Measurements from ENCODE around the gene TRERF1.

Gene TRERF1

DNA sequence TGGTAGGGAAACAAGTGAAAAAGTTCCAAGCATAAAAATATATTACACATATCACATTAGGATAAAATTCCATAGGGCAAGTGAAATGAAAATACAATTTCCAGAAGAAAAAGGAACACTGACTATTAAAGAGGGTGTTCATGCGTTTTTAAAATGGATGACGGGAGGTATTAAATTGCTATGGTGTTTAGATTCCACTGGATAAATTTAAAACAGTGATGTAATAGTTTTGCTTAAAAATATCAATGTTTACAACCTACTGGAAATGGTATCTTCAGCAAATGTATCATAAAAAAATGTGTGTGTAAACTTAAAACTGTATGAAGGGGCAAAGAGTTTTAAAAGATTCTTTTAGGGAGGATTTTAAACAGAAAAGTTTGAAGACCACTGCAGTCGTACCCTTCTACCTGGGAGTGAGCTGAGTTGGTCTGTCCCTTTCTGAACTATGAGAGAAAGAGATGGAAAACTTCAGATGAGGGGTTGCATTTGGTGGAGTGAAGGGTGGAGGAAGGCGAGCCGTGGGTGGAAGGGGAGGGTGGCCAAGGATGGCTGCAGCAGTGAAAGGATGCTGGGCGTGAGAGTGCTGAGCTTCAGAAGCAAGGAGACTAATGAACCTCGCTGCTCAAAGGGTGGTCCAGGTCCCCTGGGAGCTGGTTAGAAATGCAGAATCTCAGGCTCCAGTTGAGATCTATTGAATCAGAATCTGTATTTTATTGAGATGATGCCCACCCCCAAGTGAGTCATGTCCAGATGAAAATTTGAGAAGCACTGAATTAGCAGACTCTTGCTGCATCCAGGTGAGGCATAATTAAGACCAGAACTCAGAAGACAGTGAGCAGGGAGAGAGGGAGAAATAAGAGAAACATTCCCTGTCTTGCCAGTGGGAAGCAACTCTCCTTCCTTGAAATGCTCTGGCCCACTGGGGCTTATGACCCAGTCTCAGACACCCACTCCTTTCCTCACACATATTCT is 179.6 kb downstream of the TRERF1 start:
- intact Hi-C loops (cut with micrococcal nuclease) = no loop called here
- peaks cover 77% of the 10 kb centered on the region for H3K36me3 Mint-ChIP-seq (ENCODE audit: low read depth)
- H3K4me1 Mint-ChIP-seq (ENCODE audit: low read depth) = peaks cover 17% of the 10 kb centered on the region
- no peaks in the 10 kb centered on the region for H3K9me3 Mint-ChIP-seq
- H3K27me3 Mint-ChIP-seq = no peaks in the 10 kb centered on the region
- no peak overlapping the region for H3K4me3 Mint-ChIP-seq
- H3K27ac Mint-ChIP-seq = peak overlapping the region; percentile 5

GRCh38 chr6:42269974-42270510 is 181.7 kb downstream of the TRERF1 start:
- H3K4me1 Mint-ChIP-seq (ENCODE audit: low read depth) = peaks cover 7% of the 10 kb centered on the region
- H3K27ac Mint-ChIP-seq = no peak overlapping the region
- H3K9me3 Mint-ChIP-seq = no peaks in the 10 kb centered on the region
- no peaks in the 10 kb centered on the region for H3K27me3 Mint-ChIP-seq
- H3K4me3 Mint-ChIP-seq = no peak overlapping the region
- H3K36me3 Mint-ChIP-seq (ENCODE audit: low read depth) = peaks cover 74% of the 10 kb centered on the region
- intact Hi-C loops (cut with micrococcal nuclease) = no loop called here

GRCh38 chr6:42269553-42269952 is 182.2 kb downstream of the TRERF1 start:
- Mint-ChIP-seq H3K4me3 (no peak overlapping the region), H3K9me3 (no peaks in the 10 kb centered on the region), H3K4me1 (ENCODE audit: low read depth) (peaks cover 7% of the 10 kb centered on the region), H3K27me3 (no peaks in the 10 kb centered on the region), H3K27ac (no peak overlapping the region), H3K36me3 (ENCODE audit: low read depth) (peaks cover 76% of the 10 kb centered on the region)
- intact Hi-C loops (cut with micrococcal nuclease) = no loop called here

- Mint-ChIP-seq H3K27ac (no peak overlapping the region), H3K4me3 (no peak overlapping the region), H3K9me3 (no peaks in the 10 kb centered on the region), H3K4me1 (ENCODE audit: low read depth) (peaks cover 7% of the 10 kb centered on the region), H3K27me3 (no peaks in the 10 kb centered on the region), H3K36me3 (ENCODE audit: low read depth) (peaks cover 80% of the 10 kb centered on the region)
- intact Hi-C loops (cut with micrococcal nuclease) = no loop called here
These were observed 182.9 kb downstream of the TRERF1 start for GRCh38 chr6:42268835-42269204.

DNA sequence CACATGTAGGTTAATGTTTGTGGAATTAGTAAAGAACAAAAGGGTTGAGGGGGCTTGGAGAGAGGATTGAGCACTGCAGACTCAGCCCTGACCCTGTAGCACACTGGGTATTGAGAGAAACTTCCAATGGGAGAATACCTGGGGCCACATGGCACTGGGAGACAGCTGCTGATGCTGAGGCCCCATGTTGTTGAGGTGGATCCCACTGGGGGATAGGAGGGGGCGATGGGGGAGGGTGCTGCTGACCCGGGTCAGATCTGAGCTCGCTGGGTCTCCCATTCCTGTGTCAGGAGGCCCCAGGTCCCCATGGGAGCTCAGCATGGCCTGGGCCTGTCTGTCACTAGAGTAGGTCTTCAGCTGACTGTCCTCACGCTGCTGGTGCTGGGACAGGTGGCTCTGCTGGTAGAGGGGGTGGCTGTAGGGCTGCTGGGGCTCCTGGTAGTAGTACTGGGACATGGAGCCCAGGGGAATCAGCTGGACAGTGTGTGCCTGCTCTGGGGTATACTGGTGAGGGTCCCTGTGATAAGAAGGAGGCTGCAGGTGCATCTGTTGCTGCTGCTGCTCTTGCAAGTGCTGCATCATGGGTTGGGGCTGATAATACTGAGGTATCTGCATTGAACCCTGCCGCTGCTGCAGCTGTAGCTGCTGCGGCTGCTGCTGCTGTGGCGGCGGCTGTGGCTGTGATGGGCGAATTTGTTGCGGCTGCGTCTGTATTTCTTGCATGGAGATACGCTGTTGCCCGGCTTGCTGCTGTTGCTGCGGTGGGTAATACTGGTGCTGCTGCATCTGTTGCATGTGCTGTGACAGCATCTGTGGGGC is 183.5 kb downstream of the TRERF1 start:
- intact Hi-C loops (cut with micrococcal nuclease) = no loop called here
- H3K27ac Mint-ChIP-seq = no peak overlapping the region

GRCh38 chr6:42266538-42266937 is 185.2 kb downstream of the TRERF1 start:
- H3K4me3 Mint-ChIP-seq = no peak overlapping the region
- peaks cover 9% of the 10 kb centered on the region for H3K4me1 Mint-ChIP-seq (ENCODE audit: low read depth)
- intact Hi-C loops (cut with micrococcal nuclease) = no loop called here
- peaks cover 85% of the 10 kb centered on the region for H3K36me3 Mint-ChIP-seq (ENCODE audit: low read depth)
- H3K27ac Mint-ChIP-seq = no peak overlapping the region
- H3K27me3 Mint-ChIP-seq = no peaks in the 10 kb centered on the region
- H3K9me3 Mint-ChIP-seq = no peaks in the 10 kb centered on the region

More for the DNA sequence above, 183.5 kb downstream of the TRERF1 start:
- Mint-ChIP-seq H3K9me3 (no peaks in the 10 kb centered on the region), H3K27me3 (no peaks in the 10 kb centered on the region), H3K36me3 (ENCODE audit: low read depth) (peaks cover 83% of the 10 kb centered on the region), H3K4me3 (no peak overlapping the region), H3K4me1 (ENCODE audit: low read depth) (peaks cover 7% of the 10 kb centered on the region)

DNA sequence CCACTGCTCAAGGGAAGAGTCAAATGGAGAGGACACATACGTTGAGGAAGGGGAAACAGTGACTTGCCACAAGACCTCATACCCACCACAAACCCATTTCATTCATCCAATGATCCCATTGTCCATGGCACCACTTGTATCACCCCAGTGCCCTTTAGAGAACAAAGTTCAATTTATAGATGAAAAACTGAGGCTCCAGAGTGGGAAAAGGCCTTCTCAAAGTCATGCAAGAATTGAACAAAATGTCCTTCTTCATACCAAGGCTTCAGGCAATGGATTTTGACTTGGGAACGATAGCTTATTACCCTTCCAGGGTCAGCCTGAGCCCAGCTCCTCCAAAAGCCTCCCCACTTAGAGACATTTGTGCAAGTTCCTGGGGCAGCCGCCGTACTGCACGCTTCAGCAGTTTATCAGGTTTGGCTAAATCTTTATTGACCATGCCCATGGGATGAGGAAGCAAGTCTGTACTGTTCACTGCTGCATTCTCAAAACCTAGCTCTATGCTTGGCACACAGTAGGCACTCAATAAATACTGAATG is 186.8 kb downstream of the TRERF1 start:
- H3K9me3 Mint-ChIP-seq = no peaks in the 10 kb centered on the region
- no peak overlapping the region for H3K4me3 Mint-ChIP-seq
- H3K36me3 Mint-ChIP-seq (ENCODE audit: low read depth) = peaks cover 93% of the 10 kb centered on the region
- H3K27ac Mint-ChIP-seq = no peak overlapping the region
- H3K27me3 Mint-ChIP-seq = no peaks in the 10 kb centered on the region
- intact Hi-C loops (cut with micrococcal nuclease) = loop anchor here (5.0 kb wide), 2 partner anchors 187 to 282 kb away; partner anchors contain the start of gene TRERF1
- H3K4me1 Mint-ChIP-seq (ENCODE audit: low read depth) = peaks cover 11% of the 10 kb centered on the region

DNA sequence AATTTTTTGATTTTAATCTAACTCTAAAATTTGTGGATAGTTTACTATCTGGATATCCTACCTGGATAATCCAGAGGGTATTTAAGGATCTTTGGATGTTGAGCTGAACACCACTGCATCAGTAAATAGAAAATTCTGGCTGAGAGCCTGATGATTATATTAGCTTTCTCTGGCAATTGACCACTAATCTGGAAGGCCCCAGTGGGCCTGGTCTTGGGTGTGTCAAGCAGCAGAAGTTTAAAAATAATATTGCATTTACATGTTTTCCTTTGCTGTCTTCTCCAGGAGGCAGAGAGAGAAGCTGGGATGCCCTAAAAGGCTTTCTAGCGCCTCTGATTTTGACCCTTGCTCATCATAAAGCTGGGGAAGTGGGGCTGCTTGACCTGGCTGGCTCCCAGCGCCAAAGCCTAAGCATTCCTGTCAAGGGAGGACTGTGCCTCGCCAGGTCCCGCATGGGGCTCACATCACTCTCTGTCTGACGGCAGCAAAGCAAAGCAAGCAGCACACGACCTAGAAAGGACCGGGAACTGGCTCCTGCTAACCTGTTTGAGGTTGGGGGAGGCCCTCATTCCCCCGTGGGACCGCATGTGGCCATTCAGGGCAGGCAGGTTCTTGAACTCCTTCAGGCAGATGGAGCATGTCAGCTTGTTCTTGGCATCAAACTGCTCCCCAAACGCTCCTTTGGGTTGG is 187.4 kb downstream of the TRERF1 start:
- no peak overlapping the region for H3K4me3 Mint-ChIP-seq
- H3K27me3 Mint-ChIP-seq = no peaks in the 10 kb centered on the region
- H3K9me3 Mint-ChIP-seq = no peaks in the 10 kb centered on the region
- H3K36me3 Mint-ChIP-seq (ENCODE audit: low read depth) = peaks cover 93% of the 10 kb centered on the region
- intact Hi-C loops (cut with micrococcal nuclease) = loop anchor here (5.0 kb wide), 2 partner anchors 188 to 283 kb away; partner anchors contain the start of gene TRERF1
- H3K27ac Mint-ChIP-seq = no peak overlapping the region
- peaks cover 11% of the 10 kb centered on the region for H3K4me1 Mint-ChIP-seq (ENCODE audit: low read depth)

DNA sequence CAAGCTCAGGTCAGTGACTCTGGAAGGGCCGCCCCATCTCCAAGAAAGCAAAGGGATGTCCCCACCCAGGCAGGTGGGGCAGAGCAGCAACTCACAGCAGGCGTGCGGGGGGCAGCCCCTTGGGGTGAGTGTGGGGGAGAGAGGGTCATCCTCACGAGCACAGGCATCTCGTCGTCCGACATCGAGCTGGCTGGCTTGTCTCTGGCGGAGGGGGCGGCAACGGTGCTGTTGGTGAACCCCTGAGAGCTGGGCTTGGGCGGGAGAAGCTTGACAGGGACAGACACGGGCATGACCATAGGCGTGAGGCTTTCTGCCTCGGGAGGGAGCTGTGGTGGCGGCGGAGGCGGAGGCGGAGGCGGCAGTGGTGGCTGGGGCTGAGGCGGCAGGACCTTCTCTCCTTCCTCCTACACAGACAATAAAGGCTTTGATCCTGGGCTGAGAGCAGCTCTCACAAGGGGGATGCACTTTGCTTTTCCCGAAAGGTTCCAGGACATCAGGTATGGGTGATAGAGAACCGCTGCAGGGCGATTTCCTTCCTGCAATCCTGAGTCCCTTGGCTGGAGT is 188.5 kb downstream of the TRERF1 start:
- Mint-ChIP-seq H3K9me3 (no peaks in the 10 kb centered on the region), H3K36me3 (ENCODE audit: low read depth) (peaks cover 93% of the 10 kb centered on the region), H3K4me1 (ENCODE audit: low read depth) (peaks cover 11% of the 10 kb centered on the region), H3K4me3 (no peak overlapping the region), H3K27me3 (no peaks in the 10 kb centered on the region), H3K27ac (no peak overlapping the region)
- intact Hi-C loops (cut with micrococcal nuclease) = loop anchor here (5.0 kb wide), 2 partner anchors 189 to 284 kb away; partner anchors contain the start of gene TRERF1

DNA sequence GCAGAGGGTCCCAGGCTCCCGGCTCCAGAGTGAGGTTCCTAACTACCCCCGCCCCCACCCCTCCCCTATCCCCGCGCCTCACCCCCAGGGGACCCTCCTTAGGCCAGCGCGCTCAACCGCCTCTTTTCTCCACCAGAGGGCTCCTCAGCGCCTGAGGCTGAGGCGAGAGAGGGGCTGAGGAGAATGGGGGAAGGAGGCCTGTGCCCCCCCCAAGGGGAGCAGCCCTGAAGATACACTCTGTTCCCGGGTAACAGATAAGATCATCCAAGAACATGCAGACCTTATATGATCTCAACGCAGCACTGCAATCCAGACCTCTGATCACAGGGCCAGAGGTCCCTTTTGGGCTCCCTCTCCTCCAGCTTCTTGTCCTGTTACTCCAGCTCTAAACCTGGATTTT is 190.8 kb downstream of the TRERF1 start:
- Mint-ChIP-seq H3K27ac (no peak overlapping the region), H3K36me3 (ENCODE audit: low read depth) (peaks cover 94% of the 10 kb centered on the region), H3K27me3 (no peaks in the 10 kb centered on the region), H3K9me3 (no peaks in the 10 kb centered on the region), H3K4me3 (no peak overlapping the region), H3K4me1 (ENCODE audit: low read depth) (peaks cover 11% of the 10 kb centered on the region)
- intact Hi-C loops (cut with micrococcal nuclease) = loop anchor here (5.0 kb wide), 2 partner anchors 191 to 286 kb away; partner anchors contain the start of gene TRERF1

GRCh38 chr6:42260396-42260888 is 191.3 kb downstream of the TRERF1 start:
- Mint-ChIP-seq H3K4me3 (no peak overlapping the region), H3K27me3 (no peaks in the 10 kb centered on the region), H3K27ac (no peak overlapping the region), H3K4me1 (ENCODE audit: low read depth) (peaks cover 11% of the 10 kb centered on the region), H3K9me3 (no peaks in the 10 kb centered on the region), H3K36me3 (ENCODE audit: low read depth) (peaks cover 94% of the 10 kb centered on the region)
- intact Hi-C loops (cut with micrococcal nuclease) = loop anchor here (5.0 kb wide), 2 partner anchors 192 to 287 kb away; partner anchors contain the start of gene TRERF1

DNA sequence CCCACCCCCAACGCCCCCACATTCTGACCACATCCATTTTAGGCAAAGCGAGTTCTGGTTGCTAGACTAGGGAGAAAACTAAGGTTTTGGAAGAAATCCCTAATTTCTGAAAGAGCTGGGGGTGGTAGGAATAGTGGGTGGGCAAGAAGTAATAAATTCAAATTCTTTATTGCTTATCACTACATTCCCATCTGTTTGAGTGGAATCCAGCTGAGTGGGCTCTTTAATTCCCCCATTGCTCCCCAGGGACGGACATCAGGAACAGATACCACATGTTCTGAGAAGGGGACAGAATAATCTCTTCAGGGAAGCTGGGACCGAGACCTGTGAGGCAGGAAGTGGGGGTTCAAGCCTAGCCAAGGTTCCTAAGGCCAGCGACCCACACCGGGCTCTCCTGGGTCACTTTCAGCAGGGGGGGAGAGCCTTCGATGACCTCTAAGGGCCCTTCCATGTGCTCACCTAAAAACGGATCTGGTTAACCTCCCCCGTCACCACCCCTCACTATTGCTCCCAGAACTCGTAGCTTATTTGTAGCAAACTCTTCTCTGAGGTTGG is 191.8 kb downstream of the TRERF1 start:
- Mint-ChIP-seq H3K4me1 (ENCODE audit: low read depth) (peaks cover 11% of the 10 kb centered on the region), H3K27ac (no peak overlapping the region), H3K9me3 (no peaks in the 10 kb centered on the region), H3K36me3 (ENCODE audit: low read depth) (peaks cover 97% of the 10 kb centered on the region), H3K27me3 (no peaks in the 10 kb centered on the region), H3K4me3 (no peak overlapping the region)
- intact Hi-C loops (cut with micrococcal nuclease) = loop anchor here (5.0 kb wide), 2 partner anchors 192 to 287 kb away; partner anchors contain the start of gene TRERF1

Data from dendritic cell treated with granulocyte-macrophage colony-stimulating factor and Interleukin-4, amounts not matched to agents 40 ng/mL and 50 ng/mL, for 4 days (primary cell).